Measurements from ENCODE around the gene ACAP3. TPM values are rescaled to one million over a fixed set of nuclear protein-coding genes. Genes with fewer than 3 reads are reported as not detected.

ACAP3 gene
- total and polyA plus RNA-seq, 5 experiments from 2014 or later, result 2.0 to 69.1 (median 6.7) TPM

- Mint-ChIP-seq H3K36me3 (no peaks in the 10 kb centered on the region), H3K4me1 (peaks cover 0 to 4% (median 1%) of the 10 kb centered on the region in 4 donors), H3K27ac (no peak overlapping the region), H3K4me3 (no peak overlapping the region), H3K27me3 (no peaks in the 10 kb centered on the region), H3K9me3 (no peaks in the 10 kb centered on the region)
- POLR2A ChIA-PET, result no interaction called here
- DNase-seq (no peak), ATAC-seq (no peak)
Measured at GRCh38 chr1:1280782-1281481, 26.8 kb downstream of the ACAP3 start.

- no peaks in the 10 kb centered on the region for H3K27me3 Mint-ChIP-seq
- H3K4me1 Mint-ChIP-seq, result peaks cover 0 to 9% (median 1%) of the 10 kb centered on the region in 4 donors
- no peaks in the 10 kb centered on the region for H3K36me3 Mint-ChIP-seq
- no peak for DNase-seq
- ATAC-seq, result no peak
- H3K4me3 Mint-ChIP-seq, result no peak overlapping the region
- POLR2A ChIA-PET, result interaction anchor here (0.7 to 1.1 kb wide), 2 partner anchors 119 to 257 kb away, joined by 3 to 4 read pairs; no protein-coding TSS in a partner anchor
- H3K9me3 Mint-ChIP-seq, result no peaks in the 10 kb centered on the region
- H3K27ac Mint-ChIP-seq, result no peak overlapping the region
Measured at GRCh38 chr1:1279028-1279427, 28.7 kb downstream of the ACAP3 start.

GRCh38 chr1:1278620-1279019, 29.1 kb downstream of the ACAP3 start:
- peak overlapping the region in 1 of 10 donors; percentile 27 for H3K27ac Mint-ChIP-seq
- no peaks in the 10 kb centered on the region for H3K27me3 Mint-ChIP-seq
- no peak overlapping the region for H3K4me3 Mint-ChIP-seq
- no peaks in the 10 kb centered on the region for H3K36me3 Mint-ChIP-seq
- DNase-seq (no peak), ATAC-seq (no peak)
- H3K9me3 Mint-ChIP-seq, result no peaks in the 10 kb centered on the region
- peaks cover 0 to 7% (median 1%) of the 10 kb centered on the region in 4 donors for H3K4me1 Mint-ChIP-seq
- POLR2A ChIA-PET, result interaction anchor here (0.7 to 1.1 kb wide), 2 partner anchors 119 to 257 kb away, joined by 3 to 4 read pairs; no protein-coding TSS in a partner anchor

- ATAC-seq (no peak), DNase-seq (no peak)
- Mint-ChIP-seq H3K36me3 (peaks cover 0 to 9% (median 1%) of the 10 kb centered on the region in 3 donors), H3K27ac (peak overlapping the region in 3 of 10 donors; percentile 17 to 90 (median 54)), H3K27me3 (no peaks in the 10 kb centered on the region), H3K4me3 (peak overlapping the region in 9 of 10 donors; percentile 19 to 84 (median 60)), H3K9me3 (no peaks in the 10 kb centered on the region), H3K4me1 (peaks cover 11 to 24% (median 22%) of the 10 kb centered on the region in 4 donors)
- POLR2A ChIA-PET, result interaction anchor here (1.0 to 1.1 kb wide), 2 partner anchors 10 to 197 kb away, joined by 3 read pairs; no protein-coding TSS in a partner anchor
Measured at GRCh38 chr1:1275836-1276235, 31.9 kb downstream of the ACAP3 start.

- H3K4me3 Mint-ChIP-seq, result peak overlapping the region; percentile 62 to 83 (median 70)
- H3K4me1 Mint-ChIP-seq, result peaks cover 20 to 33% (median 31%) of the 10 kb centered on the region in 4 donors
- no peaks in the 10 kb centered on the region for H3K27me3 Mint-ChIP-seq
- H3K9me3 Mint-ChIP-seq, result no peaks in the 10 kb centered on the region
- ATAC-seq (no peak), DNase-seq (no peak)
- H3K27ac Mint-ChIP-seq, result peak overlapping the region in 5 of 10 donors; percentile 52 to 87 (median 72)
- peaks cover 0 to 18% (median 1%) of the 10 kb centered on the region in 3 donors for H3K36me3 Mint-ChIP-seq
- POLR2A ChIA-PET, result interaction anchor here (1.0 to 2.1 kb wide), 3 partner anchors 11 to 46 kb away, joined by 3 to 8 read pairs (median 4); no protein-coding TSS in a partner anchor
Measured at GRCh38 chr1:1274931-1275431, 32.7 kb downstream of the ACAP3 start.

GRCh38 chr1:1274299-1274930, 33.3 kb downstream of the ACAP3 start:
- peaks cover 24 to 39% (median 36%) of the 10 kb centered on the region in 4 donors for H3K4me1 Mint-ChIP-seq
- H3K27me3 Mint-ChIP-seq, result no peaks in the 10 kb centered on the region
- POLR2A ChIA-PET, result interaction anchor here (0.9 to 2.1 kb wide), 10 partner anchors 11 to 153 kb away, joined by 3 to 8 read pairs (median 4); partner anchors contain the start of genes AURKAIP1, B3GALT6, CCNL2 and MRPL20
- ATAC-seq (no peak), DNase-seq (no peak)
- peak overlapping the region in 6 of 10 donors; percentile 3 to 87 (median 72) for H3K27ac Mint-ChIP-seq
- peak overlapping the region; percentile 62 to 83 (median 70) for H3K4me3 Mint-ChIP-seq
- peaks cover 0 to 21% (median 1%) of the 10 kb centered on the region in 3 donors for H3K36me3 Mint-ChIP-seq
- H3K9me3 Mint-ChIP-seq, result no peaks in the 10 kb centered on the region

GRCh38 chr1:1273512-1274298, 34.0 kb downstream of the ACAP3 start, which contains the start of gene UBE2J2:
Gene UBE2J2, minus strand, starts transcription at chr1:1273854. Its CDS starts 5,862 bp downstream, at chr1:1267992.
- POLR2A ChIA-PET, result interaction anchor here (0.6 to 2.1 kb wide), 13 partner anchors 8 to 231 kb away, joined by 3 to 8 read pairs (median 4); partner anchors contain the start of genes AURKAIP1, B3GALT6, CCNL2 and MRPL20
- peak within 1 kb of the TSS; percentile 80 to 93 (median 87) for H3K4me3 Mint-ChIP-seq
- ATAC-seq, result peak; percentile 93 to 97

GRCh38 chr1:1273209-1273511, 34.6 kb downstream of the ACAP3 start:
- peaks cover 26 to 47% (median 36%) of the 10 kb centered on the region in 4 donors for H3K4me1 Mint-ChIP-seq
- DNase-seq (peak in 1 of 10 donors; percentile 21), ATAC-seq (peak in 1 of 2 donors; percentile 9)

More at GRCh38 chr1:1273512-1274298, 34.0 kb downstream of the ACAP3 start, which contains the start of gene UBE2J2:
- no peaks in the 10 kb centered on the region for H3K27me3 Mint-ChIP-seq
- peak within 1 kb of the TSS; percentile 75 to 96 (median 91) for H3K27ac Mint-ChIP-seq
- peaks cover 0 to 21% (median 1%) of the 10 kb centered on the region in 3 donors for H3K36me3 Mint-ChIP-seq
- peak; percentile 86 to 97 (median 92) for DNase-seq
- peaks cover 25 to 42% (median 36%) of the 10 kb centered on the region in 4 donors for H3K4me1 Mint-ChIP-seq
- H3K9me3 Mint-ChIP-seq, result no peaks in the 10 kb centered on the region

GRCh38 chr1:1272341-1273208, 35.2 kb downstream of the ACAP3 start:
- peaks cover 0 to 28% (median 1%) of the 10 kb centered on the region in 3 donors for H3K36me3 Mint-ChIP-seq
- DNase-seq (no peak), ATAC-seq (peak in 1 of 2 donors; percentile 7)
- H3K9me3 Mint-ChIP-seq, result no peaks in the 10 kb centered on the region
- H3K27ac Mint-ChIP-seq, result peak overlapping the region; percentile 75 to 96 (median 91)
- H3K27me3 Mint-ChIP-seq, result no peaks in the 10 kb centered on the region
- H3K4me1 Mint-ChIP-seq, result peaks cover 29 to 50% (median 37%) of the 10 kb centered on the region in 4 donors
- H3K4me3 Mint-ChIP-seq, result peak overlapping the region; percentile 80 to 93 (median 87)
- POLR2A ChIA-PET, result interaction anchor here (0.6 to 2.1 kb wide), 7 partner anchors 9 to 307 kb away, joined by 3 to 8 read pairs (median 3); partner anchors contain the start of genes AURKAIP1 and TTLL10

More at GRCh38 chr1:1273209-1273511, 34.6 kb downstream of the ACAP3 start:
- Mint-ChIP-seq H3K27ac (peak overlapping the region; percentile 75 to 96 (median 91)), H3K27me3 (no peaks in the 10 kb centered on the region), H3K4me3 (peak overlapping the region; percentile 80 to 93 (median 87)), H3K36me3 (peaks cover 0 to 24% (median 1%) of the 10 kb centered on the region in 3 donors), H3K9me3 (no peaks in the 10 kb centered on the region)
- POLR2A ChIA-PET, result interaction anchor here (0.6 to 2.1 kb wide), 12 partner anchors 9 to 232 kb away, joined by 3 to 8 read pairs (median 4); partner anchors contain the start of genes AURKAIP1, CCNL2 and MRPL20

- POLR2A ChIA-PET, result interaction anchor here (1.1 to 1.9 kb wide), 3 partner anchors 9 to 152 kb away, joined by 3 to 8 read pairs (median 6); no protein-coding TSS in a partner anchor
Measured at GRCh38 chr1:1270813-1271212, 36.9 kb downstream of the ACAP3 start.

More at GRCh38 chr1:1270813-1271212, 36.9 kb downstream of the ACAP3 start:
- Mint-ChIP-seq H3K36me3 (peaks cover 0 to 39% (median 1%) of the 10 kb centered on the region in 3 donors), H3K9me3 (no peaks in the 10 kb centered on the region), H3K4me3 (peak overlapping the region; percentile 58 to 87 (median 74)), H3K27me3 (no peaks in the 10 kb centered on the region), H3K4me1 (peaks cover 32 to 56% (median 39%) of the 10 kb centered on the region in 4 donors), H3K27ac (peak overlapping the region in 9 of 10 donors; percentile 64 to 95 (median 79))
- ATAC-seq (no peak), DNase-seq (no peak)
